ENCODE data around the gene CDC25A.
A peak's percentile ranks its signal among the peaks of the same experiment; 100 is the strongest.
"Not testable (repeated sequence)": the region's sequence is repeated elsewhere in the genome, so short reads cannot be mapped to it uniquely, and the experiment has no call there.

The CDC25A gene

GRCh38 chr3:48188266-48189201, at the start of gene CDC25A:
Gene CDC25A, minus strand, starts transcription at chr3:48188417. Its CDS starts 470 bp downstream, at chr3:48187947.
- peak; percentile 98 for DNase-seq (ENCODE audit: low spot score)

GRCh38 chr3:48236531-48236930, 48.3 kb upstream of the CDC25A start:
- no peak for DNase-seq (ENCODE audit: low spot score)

GRCh38 chr3:48233542-48233941, 45.3 kb upstream of the CDC25A start:
- DNase-seq (ENCODE audit: low spot score): no peak

DNA sequence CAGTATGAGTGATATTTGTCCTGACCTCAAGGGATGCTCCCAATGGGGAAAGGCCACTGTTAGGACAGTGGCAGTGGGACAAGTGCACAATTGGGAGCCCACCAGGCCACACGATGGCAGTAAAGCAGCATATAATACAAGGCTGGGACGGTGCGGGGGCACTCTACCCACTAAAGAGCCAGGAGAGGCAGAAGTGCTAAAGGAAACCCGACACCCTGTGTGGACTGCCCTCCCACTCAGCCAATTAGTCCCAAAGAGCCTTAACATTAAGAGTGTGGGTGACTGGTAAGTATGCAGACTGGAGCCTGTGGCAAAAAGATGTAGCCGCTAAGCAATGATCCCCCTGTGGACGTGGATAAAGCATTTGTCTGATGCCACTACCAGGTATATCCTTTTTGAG, 44.5 kb upstream of the CDC25A start:
- DNase-seq (ENCODE audit: low spot score): peak; percentile 88

GRCh38 chr3:48232232-48232631, 44.0 kb upstream of the CDC25A start:
- no peak for DNase-seq (ENCODE audit: low spot score)

GRCh38 chr3:48226939-48227338, 38.7 kb upstream of the CDC25A start:
- DNase-seq (ENCODE audit: low spot score): no peak

DNA sequence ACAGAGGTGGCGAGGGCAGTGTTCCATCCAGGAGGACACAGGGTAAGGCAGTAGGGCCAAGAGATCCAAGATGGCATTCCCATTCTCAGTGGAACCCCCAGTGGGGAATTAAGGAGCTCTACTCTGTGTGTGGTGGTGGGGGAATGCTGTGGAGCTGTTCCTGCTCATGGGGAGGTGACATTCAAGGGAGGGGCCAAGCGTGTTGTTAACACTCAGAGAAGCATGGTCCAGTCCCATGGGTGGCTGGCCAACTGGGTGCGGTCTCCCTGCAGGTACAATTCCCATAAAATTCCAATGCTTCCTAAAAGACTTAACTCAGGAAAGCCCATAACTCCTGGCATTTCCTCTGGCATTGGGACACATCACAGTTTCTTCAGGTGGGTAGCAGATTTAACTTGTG, 37.4 kb upstream of the CDC25A start:
- no peak for DNase-seq (ENCODE audit: low spot score)

DNA sequence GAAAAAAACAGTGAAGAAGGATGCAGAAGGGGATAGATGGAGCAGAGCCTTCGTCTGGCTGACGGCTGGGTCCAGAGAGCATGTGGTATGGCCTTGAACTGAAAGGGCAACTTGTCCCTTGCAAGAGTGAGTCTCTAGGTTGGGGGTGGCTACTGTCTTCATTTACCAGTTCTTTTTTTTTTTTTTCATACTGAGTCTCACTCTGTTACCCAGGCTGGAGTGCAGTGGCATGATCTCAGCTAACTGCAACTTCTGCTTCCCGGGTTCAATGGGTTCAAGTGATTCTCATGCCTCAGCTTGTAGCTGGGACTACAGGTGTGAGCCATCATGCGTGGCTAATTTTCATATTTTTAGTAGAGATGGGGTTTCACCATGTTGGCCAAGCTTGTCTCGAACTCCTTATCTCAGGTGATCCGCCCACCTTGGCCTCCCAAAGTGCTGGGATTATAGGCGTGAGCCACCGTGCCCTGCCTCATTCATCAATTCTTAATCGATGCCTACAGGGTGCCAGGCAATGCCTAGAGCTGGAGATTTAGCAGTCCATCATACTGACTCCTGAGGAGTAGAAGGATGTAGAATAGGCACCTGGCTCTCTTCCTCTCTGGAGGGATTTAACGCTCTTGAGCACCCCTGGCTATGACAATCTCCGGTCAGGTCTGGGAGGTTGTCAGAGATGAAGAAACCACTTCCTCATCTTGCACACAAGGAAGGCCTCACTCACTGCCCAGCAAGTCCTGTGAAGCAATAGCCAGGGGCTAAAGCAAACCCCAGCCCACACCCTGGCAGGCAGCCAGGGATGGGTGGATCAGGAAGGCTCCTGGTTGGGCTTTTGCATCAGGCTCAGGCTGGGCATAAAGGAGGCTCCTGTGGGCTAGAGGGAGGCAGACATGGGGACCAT, 34.6 kb upstream of the CDC25A start, which contains the start of gene CAMP:
Gene CAMP (plus strand): TSS at position 880 of the 898 bp plus-strand sequence. CDS start 17 bp downstream, at position 897.
- DNase-seq (ENCODE audit: low spot score): peak; percentile 68

DNA sequence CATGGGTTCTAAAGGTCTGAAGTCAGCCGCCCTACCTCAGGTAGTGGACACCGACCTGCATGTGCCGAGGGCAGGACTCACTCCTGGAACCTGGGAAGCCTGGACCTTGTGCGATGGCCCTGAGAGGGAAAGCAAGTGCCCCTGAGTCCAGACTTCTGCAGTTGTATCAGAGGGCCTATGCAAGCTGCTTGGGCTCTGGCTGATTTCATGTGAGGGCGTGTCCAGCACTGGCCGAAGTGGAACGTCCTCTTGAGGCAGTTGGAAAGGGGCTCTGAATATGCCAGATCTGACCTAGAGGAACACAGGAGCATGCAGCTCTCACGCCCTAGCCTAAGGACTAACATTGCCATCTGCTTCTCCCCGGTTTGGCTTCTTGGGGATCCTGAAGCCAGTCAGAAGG, 32.5 kb upstream of the CDC25A start:
- no peak for DNase-seq (ENCODE audit: low spot score)

DNA sequence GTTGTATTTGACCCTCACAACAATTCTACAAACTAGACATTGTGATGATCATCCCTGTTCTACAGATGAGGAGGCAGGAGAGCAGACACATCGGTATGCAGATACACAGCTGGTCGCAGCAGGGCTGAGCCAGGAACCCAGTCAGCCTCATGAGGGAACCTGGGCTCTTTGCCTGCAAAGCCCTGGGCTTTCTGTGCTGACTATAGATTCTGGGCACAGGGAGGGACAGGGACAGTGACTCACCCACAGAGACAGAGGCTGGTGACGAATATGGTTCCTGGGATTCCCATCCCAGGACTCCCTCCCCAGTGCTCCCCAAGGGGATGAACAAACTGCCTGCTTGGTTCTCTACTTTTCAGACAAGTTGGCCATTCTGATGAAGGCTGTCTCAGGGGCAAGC, 31.3 kb upstream of the CDC25A start:
- no peak for DNase-seq (ENCODE audit: low spot score)

DNA sequence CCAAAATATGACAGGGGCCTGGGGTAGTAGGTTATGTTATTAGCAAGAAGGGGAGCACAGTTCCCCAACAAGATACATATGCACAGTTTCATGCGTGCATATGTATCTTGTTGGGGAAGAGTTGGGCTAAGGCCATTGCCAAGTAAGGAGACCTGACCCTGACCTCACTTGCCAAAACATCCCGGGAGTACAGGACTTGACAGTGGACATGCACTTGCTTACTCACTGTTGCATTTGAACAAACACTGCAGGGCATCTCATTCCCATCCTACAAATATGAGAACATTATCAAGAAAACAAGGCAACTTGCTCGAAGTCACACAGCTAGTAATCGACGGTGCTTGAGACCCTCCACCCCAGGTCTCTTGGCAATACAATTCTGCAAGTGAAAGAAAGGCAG, 30.3 kb upstream of the CDC25A start:
- no peak for DNase-seq (ENCODE audit: low spot score)

GRCh38 chr3:48217449-48217848, 29.2 kb upstream of the CDC25A start:
- no peak for DNase-seq (ENCODE audit: low spot score)

DNA sequence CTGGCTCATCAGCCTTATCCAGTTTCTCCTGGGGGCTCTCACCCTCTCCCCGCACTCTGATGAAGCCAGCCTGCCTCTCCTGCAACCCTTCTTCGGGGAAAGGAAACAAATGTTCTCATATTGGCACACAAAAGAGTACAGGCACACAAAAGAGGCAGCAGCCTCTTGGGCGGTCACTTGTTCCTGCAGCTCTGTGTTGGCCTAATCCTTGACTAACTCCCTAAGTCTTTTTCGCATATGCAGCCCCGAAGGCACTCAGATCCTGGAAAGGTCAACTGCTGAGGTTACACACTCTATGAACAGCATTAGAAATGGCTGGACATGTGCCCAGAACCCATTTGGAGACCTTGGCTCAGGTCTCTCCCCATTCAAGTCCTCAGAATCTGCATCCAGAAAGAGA, 27.7 kb upstream of the CDC25A start:
- DNase-seq (ENCODE audit: low spot score): no peak

DNA sequence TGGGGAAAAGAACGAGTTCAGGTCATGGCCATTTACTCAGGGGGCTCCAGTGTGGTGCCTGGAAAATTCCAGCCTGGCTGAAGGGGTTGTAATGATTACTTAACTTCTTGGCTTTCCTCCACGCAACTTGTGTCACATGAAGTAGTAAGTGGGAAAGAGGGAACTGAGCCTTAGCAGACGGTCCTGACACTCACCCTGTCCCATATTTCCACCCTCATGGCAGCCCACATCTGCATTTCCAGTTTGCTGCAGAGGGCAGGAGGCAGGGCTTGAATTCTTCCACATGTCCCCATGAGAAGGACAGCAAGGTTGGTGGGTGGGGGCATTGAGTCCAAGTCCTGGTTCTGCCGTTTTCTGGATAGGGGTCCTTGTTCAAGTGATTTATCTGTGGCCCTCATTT, 27.2 kb upstream of the CDC25A start:
- DNase-seq (ENCODE audit: low spot score): no peak

DNA sequence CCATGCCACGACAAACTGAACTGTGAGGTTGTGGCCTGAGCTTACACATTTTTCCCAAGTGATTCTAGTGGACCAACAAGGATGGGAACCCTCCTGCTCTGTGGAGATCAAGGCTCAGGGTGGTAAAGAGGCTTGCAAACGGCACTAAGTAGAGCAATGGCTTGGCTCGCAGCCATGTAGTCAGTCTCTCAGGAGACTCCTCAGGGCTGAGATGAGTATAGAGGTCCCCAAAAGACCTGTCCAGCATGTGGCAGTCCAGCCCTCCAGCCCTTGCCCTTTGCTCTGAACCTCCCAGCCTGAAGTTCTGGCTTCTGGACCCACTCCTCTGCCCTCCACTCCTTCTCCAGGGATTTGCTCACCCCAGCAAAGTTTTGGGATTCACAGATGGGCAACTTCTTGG, 26.8 kb upstream of the CDC25A start:
- DNase-seq (ENCODE audit: low spot score): no peak

GRCh38 chr3:48214225-48214624, 26.0 kb upstream of the CDC25A start:
- no peak for DNase-seq (ENCODE audit: low spot score)

GRCh38 chr3:48211776-48212175, 23.6 kb upstream of the CDC25A start:
- not testable (repeated sequence) for DNase-seq (ENCODE audit: low spot score)

- DNase-seq (ENCODE audit: low spot score): not testable (repeated sequence)
Observed at GRCh38 chr3:48210534-48210933, 22.3 kb upstream of the CDC25A start.

DNA sequence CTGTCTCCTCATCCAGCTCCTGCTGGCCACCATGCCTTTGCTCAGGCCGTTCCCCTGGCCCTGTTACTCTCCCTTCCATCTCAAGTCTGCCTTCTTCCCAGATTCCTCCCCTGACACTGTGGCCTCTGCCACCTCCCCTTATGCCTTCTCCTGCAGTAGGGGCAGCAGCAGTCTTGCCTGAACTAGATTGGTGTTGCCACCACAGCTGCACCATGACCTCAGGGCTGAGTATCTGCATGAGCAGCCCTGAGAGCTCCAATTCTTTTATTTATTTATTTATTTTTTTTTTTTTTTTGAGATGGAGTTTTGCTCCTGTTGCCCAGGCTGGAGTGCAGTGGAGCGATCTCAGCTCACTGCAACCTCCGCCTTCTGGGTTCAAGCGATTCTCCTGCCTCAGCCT, 21.2 kb upstream of the CDC25A start:
- no peak for DNase-seq (ENCODE audit: low spot score)

DNA sequence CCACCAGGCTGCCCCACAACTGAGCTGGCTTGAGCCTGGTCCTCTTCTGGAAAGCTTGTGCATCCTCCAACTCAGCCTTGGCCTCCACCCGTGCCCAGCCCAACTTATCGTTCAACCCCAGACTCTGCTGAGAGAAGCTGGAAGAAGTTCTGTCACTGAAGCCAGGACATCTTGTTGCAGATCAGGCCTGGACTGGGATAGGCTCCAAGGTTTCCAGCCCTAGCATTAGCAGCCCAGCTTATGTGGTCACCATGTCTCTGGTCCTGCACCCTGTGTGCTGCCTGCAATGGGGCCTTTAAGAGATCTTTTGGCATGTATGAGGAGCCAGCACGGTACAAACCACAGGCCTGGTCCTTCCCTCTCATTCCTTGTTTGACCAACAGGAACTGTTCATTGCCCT, 19.9 kb upstream of the CDC25A start:
- DNase-seq (ENCODE audit: low spot score): no peak

- no peak for DNase-seq (ENCODE audit: low spot score)
Observed at GRCh38 chr3:48202632-48203031, 14.4 kb upstream of the CDC25A start.

DNA sequence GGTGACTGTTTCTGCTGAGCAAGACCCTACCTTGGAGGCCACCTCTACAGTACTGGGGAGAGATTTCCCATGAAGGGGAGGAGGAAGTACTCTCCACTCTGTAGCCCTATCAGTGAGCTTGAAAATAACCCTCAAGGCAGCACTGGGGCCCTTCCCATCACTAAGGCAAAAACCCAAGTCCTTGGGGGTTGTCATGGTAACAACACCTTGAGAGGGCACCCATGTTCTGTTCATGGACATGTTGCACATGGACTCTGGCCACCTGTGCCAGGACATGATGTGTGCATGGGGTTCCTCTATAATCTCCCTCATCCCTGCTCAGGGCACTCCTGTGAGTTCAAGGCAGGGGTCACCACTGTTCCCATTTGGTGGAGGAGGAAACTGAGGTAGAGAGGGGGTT, 10.9 kb upstream of the CDC25A start:
- no peak for DNase-seq (ENCODE audit: low spot score)

GRCh38 chr3:48196611-48197010, 8.4 kb upstream of the CDC25A start:
- no peak for DNase-seq (ENCODE audit: low spot score)
